Dendritic cell treated with granulocyte-macrophage colony-stimulating factor and Interleukin-4, amounts not matched to agents 40 ng/mL and 50 ng/mL, for 4 days (primary cell): ENCODE results near the gene GAS2L2.

Experiments
- H3K27ac Mint-ChIP-seq: one replicate; pipeline ENCODE4 v1.8.0; 2022; ENCODE audit warnings: mild to moderate bottlenecking, mixed read lengths
- H3K27me3 Mint-ChIP-seq: one replicate; pipeline ENCODE4 v1.8.0; 2022; ENCODE audit warnings: mild to moderate bottlenecking, mixed read lengths
- H3K36me3 Mint-ChIP-seq: one replicate; pipeline ENCODE4 v1.8.0; 2022; ENCODE audit warnings: low read depth, mixed read lengths
- H3K4me1 Mint-ChIP-seq: one replicate; pipeline ENCODE4 v1.8.0; 2022; ENCODE audit warnings: low read depth, mixed read lengths
- H3K4me3 Mint-ChIP-seq: one replicate; pipeline ENCODE4 v1.8.0; 2022; ENCODE audit warnings: mild to moderate bottlenecking, moderate library complexity, mixed read lengths
- H3K9me3 Mint-ChIP-seq: one replicate; pipeline ENCODE4 v1.8.0; 2022; ENCODE audit warnings: mixed read lengths
- intact Hi-C: fragments of 100-400 bp; cut with micrococcal nuclease; formaldehyde crosslinking; loops from one replicate; pipeline ENCODE4 v1.15.0; 2022

The GAS2L2 gene

DNA sequence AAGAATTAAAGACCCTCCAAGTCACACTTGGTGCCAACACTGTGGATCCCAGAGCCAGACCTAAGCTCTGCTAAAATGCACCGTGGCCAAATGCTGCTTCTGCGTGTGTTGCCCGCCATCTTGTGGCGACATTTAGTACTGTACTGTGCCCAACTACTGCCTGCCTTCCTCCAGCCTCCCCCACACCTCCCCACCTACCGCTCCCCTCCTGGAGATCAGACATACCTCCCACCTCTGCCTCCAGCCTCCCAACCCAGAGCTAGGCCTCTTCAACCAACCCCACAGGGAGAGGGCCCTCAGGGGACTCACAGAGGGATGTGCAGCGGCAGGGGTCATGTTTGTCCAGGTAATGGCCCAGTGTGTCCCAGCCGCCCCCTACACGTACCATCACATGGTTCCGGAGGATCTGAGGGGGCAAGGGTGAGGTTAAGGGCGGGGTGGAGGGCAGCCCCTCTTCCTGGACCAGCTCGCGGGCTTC, 5.5 kb downstream of the GAS2L2 start:
- intact Hi-C loops: loop anchor here (1.0 to 10.0 kb wide), 3 partner anchors 134 to 433 kb away; partner anchors contain the start of gene SLFN12L
- H3K27me3 Mint-ChIP-seq: peaks cover 57% of the 10 kb centered on the region
- no peaks in the 10 kb centered on the region for H3K9me3 Mint-ChIP-seq
- H3K27ac Mint-ChIP-seq: no peak overlapping the region
- no peak overlapping the region for H3K4me3 Mint-ChIP-seq
- peaks cover 21% of the 10 kb centered on the region for H3K4me1 Mint-ChIP-seq
- H3K36me3 Mint-ChIP-seq: no peaks in the 10 kb centered on the region

DNA sequence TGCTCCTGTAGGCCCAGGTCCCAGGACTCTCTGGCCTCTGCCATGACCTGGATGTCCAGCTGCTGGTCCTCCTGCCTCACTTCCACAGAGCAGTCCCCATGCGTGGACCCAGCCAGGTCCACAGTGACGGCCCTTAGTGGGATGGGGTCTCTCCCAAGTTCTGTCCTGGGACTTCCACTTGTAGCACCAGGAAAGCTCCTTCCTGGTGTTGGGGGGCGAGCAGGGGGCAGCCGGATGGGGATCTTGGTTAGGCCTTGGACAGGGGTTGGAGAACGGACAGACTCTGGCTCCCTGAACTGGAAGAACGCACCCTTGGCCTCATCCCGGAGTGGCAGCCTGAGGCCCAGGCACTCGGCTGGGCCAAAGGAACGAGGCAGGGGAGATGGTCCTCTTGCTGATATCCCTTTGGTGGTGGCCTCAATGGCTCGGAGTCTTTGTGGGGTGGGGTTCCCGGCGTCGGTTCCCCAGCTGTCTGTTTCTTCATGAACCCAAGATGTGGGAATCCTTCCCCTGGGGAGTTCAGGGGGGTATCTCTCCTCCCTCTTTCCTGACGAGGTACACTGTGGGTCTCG, 7.2 kb downstream of the GAS2L2 start:
- H3K4me3 Mint-ChIP-seq: no peak overlapping the region
- no peak overlapping the region for H3K27ac Mint-ChIP-seq
- no peaks in the 10 kb centered on the region for H3K9me3 Mint-ChIP-seq
- no peaks in the 10 kb centered on the region for H3K36me3 Mint-ChIP-seq
- peaks cover 57% of the 10 kb centered on the region for H3K27me3 Mint-ChIP-seq
- H3K4me1 Mint-ChIP-seq: peaks cover 25% of the 10 kb centered on the region
- intact Hi-C loops: loop anchor here (5.0 to 10.0 kb wide), 2 partner anchors 209 to 431 kb away; partner anchors contain the start of gene SLFN12L

DNA sequence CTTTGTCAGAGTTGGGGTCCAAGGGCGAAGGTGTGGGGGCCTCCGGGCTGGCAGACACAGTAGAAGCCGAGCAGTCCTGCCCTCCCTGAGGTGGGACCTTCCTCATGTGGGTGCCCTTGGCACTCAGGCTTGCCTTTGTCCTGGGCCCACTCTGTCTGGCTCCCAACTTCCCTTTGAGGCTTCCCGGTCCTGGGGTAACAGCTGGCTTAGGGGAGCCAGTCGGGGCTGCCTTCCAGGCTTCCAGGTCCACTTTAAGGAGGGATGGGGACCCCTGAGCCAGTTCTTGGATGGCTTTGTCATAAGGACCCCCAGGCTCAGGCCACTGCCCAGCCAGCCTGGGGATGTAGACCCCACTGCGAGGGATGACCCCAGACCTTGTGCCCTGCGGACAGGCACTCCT, 7.8 kb downstream of the GAS2L2 start:
- intact Hi-C loops: loop anchor here (5.0 to 10.0 kb wide), 2 partner anchors 208 to 430 kb away; partner anchors contain the start of gene SLFN12L
- Mint-ChIP-seq H3K9me3 (no peaks in the 10 kb centered on the region), H3K4me3 (no peak overlapping the region), H3K4me1 (peaks cover 19% of the 10 kb centered on the region), H3K27me3 (peaks cover 57% of the 10 kb centered on the region), H3K27ac (no peak overlapping the region), H3K36me3 (no peaks in the 10 kb centered on the region)

DNA sequence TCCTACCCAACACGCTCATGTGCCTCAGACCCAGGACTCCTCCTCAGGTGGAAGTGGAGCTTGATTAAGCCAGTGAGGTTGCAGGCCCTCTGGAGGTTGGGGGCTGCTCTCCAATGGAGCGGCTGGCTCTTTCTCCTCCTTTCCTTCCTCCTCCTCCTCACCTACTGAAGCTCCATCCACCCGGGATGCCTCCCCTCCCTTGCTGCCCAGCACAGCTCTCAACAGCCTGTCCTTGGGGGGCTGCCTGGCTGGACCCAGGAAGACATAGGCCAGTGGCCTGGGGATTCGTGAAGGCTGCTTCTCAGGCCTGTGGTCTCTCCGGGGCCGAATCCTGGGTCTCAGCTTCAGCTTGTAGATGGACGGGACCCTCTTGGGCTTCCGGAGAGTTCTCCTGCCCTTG, 8.2 kb downstream of the GAS2L2 start:
- Mint-ChIP-seq H3K36me3 (no peaks in the 10 kb centered on the region), H3K4me3 (no peak overlapping the region), H3K27me3 (peaks cover 57% of the 10 kb centered on the region), H3K9me3 (no peaks in the 10 kb centered on the region), H3K27ac (no peak overlapping the region), H3K4me1 (peaks cover 15% of the 10 kb centered on the region)
- intact Hi-C loops: loop anchor here (5.0 to 10.0 kb wide), 2 partner anchors 208 to 430 kb away; partner anchors contain the start of gene SLFN12L

DNA sequence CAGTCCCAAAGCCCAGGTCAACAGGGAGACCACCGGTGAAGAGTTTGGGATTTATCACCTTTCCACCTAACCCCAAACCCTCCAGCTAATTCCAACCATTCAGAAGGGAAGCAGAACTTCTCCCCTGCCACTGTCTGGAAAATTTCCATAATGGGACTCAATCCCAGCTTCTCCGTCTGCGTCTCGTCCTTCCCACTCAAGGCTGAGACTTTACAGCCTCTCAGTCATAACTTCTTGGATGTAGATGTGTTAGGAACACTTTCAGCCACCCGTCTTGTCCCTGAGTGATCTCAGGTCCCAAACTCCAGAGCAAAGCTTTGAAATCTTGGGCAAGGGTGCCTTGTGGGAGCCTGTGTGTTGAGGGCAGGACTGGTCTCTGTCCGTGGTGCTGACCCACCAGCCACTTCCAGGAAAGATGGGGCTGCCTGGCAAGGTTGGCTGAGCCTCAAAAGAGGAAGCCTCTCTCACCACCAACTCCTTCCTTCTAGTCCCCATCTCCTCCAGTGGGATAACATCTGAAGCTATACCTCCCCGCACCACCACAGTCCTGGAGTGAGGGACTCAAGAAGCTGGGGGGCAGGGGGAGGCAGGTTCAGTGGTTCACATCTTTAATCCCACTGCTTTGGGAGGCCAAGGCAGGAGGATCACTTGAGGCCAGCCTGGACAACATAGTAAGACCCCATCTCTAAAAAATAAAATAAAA, 9.3 kb downstream of the GAS2L2 start:
- Mint-ChIP-seq H3K4me3 (no peak overlapping the region), H3K4me1 (peaks cover 10% of the 10 kb centered on the region)

DNA sequence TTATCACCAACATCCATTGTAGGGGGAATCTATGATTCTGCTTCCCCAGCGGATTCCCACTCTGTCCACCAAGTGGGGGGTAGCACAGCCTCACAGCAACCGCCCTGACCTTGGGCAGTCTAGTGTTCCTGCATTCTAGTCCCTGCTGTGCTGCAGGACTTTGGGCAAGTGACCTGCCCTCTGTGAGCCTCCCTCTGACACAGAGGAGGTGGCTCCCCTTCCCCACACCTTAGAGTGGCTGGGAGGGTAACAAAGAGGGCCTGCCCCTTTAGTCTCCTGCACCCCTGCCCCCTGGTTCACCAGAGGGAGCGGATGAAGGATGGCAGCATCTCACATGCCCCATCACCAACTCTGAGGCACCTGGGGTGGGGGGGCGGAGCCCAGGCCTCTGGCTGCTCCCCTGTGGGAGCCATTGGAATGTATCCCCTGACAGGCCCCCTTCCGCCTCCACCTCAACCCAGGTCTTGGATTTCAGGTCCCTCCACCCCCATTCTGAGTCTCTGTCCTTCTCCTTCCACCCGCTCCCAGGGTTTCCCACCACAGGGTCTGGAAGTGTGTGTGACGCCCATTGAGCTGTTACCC, 10.1 kb downstream of the GAS2L2 start:
- Mint-ChIP-seq H3K9me3 (no peaks in the 10 kb centered on the region), H3K4me1 (peaks cover 5% of the 10 kb centered on the region), H3K36me3 (no peaks in the 10 kb centered on the region), H3K27ac (no peak overlapping the region), H3K4me3 (no peak overlapping the region), H3K27me3 (peaks cover 51% of the 10 kb centered on the region)
- intact Hi-C loops: loop anchor here (10.0 kb wide), 1 partner anchor 428 kb away; no protein-coding TSS in a partner anchor

More for the DNA sequence above, 9.3 kb downstream of the GAS2L2 start:
- H3K27ac Mint-ChIP-seq: no peak overlapping the region
- intact Hi-C loops: loop anchor here (10.0 kb wide), 1 partner anchor 429 kb away; no protein-coding TSS in a partner anchor
- H3K9me3 Mint-ChIP-seq: no peaks in the 10 kb centered on the region
- no peaks in the 10 kb centered on the region for H3K36me3 Mint-ChIP-seq
- H3K27me3 Mint-ChIP-seq: peaks cover 56% of the 10 kb centered on the region

DNA sequence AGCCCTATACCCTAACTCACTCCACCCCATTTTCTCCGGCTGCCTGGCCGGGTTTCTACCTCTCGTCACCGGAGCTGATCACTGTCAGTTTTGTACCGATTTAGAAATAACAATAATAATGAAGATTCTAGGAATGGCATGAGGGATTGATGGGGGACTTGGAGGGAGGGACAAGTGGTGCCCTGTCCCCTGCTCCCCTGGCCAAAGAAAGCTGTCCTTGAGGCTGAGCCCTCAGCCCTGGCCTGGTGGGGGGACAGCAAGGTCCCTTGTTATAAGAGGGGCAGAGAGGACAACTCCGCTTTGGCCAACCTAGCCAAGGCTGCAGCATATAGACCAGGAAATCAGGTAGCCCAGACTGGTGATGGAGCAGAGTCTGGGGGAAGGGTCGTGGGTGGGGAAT, 10.5 kb downstream of the GAS2L2 start:
- Mint-ChIP-seq H3K9me3 (no peaks in the 10 kb centered on the region), H3K36me3 (no peaks in the 10 kb centered on the region), H3K27ac (no peak overlapping the region), H3K4me3 (no peak overlapping the region), H3K4me1 (peaks cover 5% of the 10 kb centered on the region), H3K27me3 (peaks cover 50% of the 10 kb centered on the region)
- intact Hi-C loops: loop anchor here (10.0 kb wide), 1 partner anchor 428 kb away; no protein-coding TSS in a partner anchor

DNA sequence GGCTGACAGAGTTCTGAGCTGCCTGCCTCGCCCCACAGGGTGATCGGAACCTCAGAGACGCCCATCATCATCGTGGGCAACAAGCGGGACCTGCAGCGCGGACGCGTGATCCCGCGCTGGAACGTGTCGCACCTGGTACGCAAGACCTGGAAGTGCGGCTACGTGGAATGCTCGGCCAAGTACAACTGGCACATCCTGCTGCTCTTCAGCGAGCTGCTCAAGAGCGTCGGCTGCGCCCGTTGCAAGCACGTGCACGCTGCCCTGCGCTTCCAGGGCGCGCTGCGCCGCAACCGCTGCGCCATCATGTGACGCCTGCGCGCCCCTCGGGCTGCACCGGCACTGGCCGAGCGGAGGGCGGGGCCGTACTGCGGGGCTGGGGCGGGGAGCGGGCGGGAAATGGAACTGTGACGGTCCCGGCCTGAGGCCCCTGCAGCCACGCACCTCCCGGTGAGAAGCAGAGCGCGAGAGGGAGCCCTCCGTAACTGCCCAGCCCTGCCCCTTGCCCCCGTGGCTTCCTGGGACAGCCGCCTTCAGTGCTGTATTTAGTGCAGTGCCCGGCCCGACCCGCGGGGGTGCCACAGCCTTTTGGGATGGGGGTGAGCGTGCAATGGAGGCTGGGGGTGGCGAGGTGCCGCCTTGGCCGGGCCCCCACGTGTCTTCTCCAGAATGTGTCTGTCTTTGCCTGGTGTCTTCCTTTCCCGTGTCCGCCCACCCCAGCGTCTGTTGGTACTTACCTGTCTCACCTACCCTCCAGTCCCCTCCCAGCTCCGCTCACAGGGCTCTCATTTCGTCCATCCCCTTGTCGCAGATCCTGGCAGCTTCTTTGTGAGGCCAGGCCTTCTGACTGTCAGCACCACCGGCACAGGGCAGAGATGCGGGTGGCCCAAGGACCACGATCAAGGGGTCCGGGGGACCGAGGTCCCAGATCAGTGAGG, 11.8 kb downstream of the GAS2L2 start:
- peaks cover 50% of the 10 kb centered on the region for H3K27me3 Mint-ChIP-seq
- H3K36me3 Mint-ChIP-seq: no peaks in the 10 kb centered on the region
- H3K9me3 Mint-ChIP-seq: no peaks in the 10 kb centered on the region
- intact Hi-C loops: loop anchor here (10.0 kb wide), 1 partner anchor 426 kb away; no protein-coding TSS in a partner anchor
- peaks cover 5% of the 10 kb centered on the region for H3K4me1 Mint-ChIP-seq
- H3K27ac Mint-ChIP-seq: no peak overlapping the region
- H3K4me3 Mint-ChIP-seq: no peak overlapping the region

DNA sequence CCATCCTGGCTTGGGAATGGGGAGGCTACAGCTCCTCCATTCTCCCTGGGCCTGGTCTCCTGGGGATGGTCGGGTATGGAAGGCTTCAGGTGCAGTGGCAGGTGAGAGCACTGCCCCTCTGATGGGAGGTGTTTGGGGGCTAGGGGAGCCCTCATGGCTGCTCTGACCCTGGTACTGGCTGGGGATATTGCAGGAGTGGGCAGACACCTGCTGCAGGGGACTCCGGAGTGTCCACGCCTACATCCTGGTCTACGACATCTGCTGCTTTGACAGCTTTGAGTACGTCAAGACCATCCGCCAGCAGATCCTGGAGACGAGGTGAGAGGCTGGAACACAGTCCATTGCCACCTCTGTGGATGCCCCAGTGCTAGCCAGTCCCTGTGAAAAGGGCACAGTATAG, 12.8 kb downstream of the GAS2L2 start:
- Mint-ChIP-seq H3K27me3 (peaks cover 47% of the 10 kb centered on the region), H3K36me3 (no peaks in the 10 kb centered on the region), H3K4me3 (no peak overlapping the region), H3K4me1 (peaks cover 5% of the 10 kb centered on the region), H3K9me3 (no peaks in the 10 kb centered on the region), H3K27ac (no peak overlapping the region)
- intact Hi-C loops: loop anchor here (10.0 kb wide), 1 partner anchor 425 kb away; no protein-coding TSS in a partner anchor

DNA sequence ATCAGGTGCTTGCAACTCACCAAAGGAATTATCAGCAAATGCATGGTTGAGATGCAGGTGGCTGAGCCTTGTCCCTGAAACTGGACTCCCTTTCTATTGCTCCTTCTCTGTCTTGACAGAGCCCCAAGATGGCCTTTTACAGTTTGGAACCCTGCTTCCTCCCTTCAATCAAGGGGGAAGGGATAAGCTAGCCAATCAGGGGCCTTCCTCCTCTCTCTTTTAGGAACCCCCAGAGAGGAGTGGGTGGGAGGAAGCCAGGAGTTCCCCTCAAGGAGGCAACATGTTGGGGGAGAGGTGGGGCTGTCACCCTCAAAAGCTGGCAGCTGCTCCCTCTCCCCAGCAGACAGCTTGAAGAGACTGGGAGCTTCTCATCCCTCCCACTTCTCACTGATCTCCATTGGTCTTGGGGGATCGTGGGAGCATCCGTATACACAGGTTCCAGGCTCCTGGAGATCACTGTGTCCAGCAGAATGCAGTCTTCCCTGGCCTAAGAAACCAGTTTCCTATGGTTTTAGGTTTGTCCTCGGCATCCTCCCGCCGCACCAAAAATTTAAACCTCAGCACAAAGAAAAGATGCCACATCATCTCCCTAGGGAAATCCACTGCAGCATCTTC, 14.4 kb downstream of the GAS2L2 start:
- no peak overlapping the region for H3K27ac Mint-ChIP-seq
- H3K4me3 Mint-ChIP-seq: no peak overlapping the region
- no peaks in the 10 kb centered on the region for H3K9me3 Mint-ChIP-seq
- H3K36me3 Mint-ChIP-seq: no peaks in the 10 kb centered on the region
- intact Hi-C loops: no loop called here
- peaks cover 5% of the 10 kb centered on the region for H3K4me1 Mint-ChIP-seq
- peaks cover 50% of the 10 kb centered on the region for H3K27me3 Mint-ChIP-seq

DNA sequence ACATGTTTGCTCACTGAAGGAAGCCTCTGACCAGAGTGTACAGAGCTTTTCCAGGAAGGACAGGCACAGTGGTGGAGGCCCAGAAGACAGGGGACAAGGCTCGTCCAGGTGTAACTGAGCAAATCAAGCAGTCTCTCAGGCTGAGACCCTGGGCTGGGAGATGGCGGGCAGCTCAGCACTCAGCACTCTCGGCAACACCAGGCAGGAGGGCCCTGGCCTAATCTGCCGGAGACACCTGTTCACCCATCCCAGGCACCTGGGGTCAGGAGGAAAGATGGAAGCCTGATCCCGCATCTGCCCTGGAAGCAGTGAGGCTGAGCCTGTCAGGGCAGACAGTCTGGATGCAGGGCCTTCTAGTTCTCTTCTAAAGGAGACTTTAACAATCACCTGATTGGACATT, 16.8 kb downstream of the GAS2L2 start:
- H3K27me3 Mint-ChIP-seq: peaks cover 42% of the 10 kb centered on the region
- no peaks in the 10 kb centered on the region for H3K36me3 Mint-ChIP-seq
- H3K4me1 Mint-ChIP-seq: peaks cover 2% of the 10 kb centered on the region
- H3K27ac Mint-ChIP-seq: no peak overlapping the region
- H3K9me3 Mint-ChIP-seq: no peaks in the 10 kb centered on the region
- intact Hi-C loops: no loop called here
- H3K4me3 Mint-ChIP-seq: no peak overlapping the region

DNA sequence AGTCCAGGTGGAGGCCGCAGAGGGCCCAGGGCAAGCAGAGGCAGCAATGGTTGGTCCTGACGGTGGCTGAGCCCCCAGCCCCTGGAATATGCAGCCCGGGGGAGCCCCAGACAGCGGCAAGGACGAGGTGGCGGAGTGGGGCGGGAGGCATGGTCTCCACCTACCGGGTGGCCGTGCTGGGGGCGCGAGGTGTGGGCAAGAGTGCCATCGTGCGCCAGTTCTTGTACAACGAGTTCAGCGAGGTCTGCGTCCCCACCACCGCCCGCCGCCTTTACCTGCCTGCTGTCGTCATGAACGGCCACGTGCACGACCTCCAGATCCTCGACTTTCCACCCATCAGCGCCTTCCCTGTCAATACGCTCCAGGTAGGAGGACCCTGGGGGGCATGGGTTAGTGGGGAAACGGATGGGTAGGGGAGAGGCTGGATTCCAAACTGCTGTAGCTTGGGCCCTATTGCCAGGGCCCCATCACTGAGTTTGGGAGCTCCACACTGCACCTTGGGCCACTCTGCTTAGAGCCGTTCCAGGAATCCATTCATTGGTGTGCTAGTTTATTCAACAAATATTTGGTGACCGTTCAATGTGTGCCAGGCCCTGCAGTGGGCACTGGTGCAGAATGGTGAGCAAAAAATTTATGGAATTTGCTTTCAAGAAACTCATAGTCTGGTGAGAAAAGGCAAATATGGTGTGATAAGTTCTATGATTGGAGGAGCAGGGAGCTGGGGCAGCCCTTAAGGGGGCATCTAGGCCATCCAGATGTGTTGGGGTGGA, 17.8 kb downstream of the GAS2L2 start:
- H3K36me3 Mint-ChIP-seq: no peaks in the 10 kb centered on the region
- H3K4me1 Mint-ChIP-seq: peaks cover 12% of the 10 kb centered on the region
- H3K4me3 Mint-ChIP-seq: no peak overlapping the region
- H3K27ac Mint-ChIP-seq: no peak overlapping the region
- H3K9me3 Mint-ChIP-seq: no peaks in the 10 kb centered on the region
- peaks cover 44% of the 10 kb centered on the region for H3K27me3 Mint-ChIP-seq
- intact Hi-C loops: no loop called here
